Stimulated activated CD8-positive, alpha-beta memory T cell treated with anti-CD3 and anti-CD28 coated beads, Interleukin-7, amount 100 ng/mL, for 4 hours (primary cell): ENCODE results near the gene DDX10.

Experiments
- DNase-seq, 2 donors: peaks; one replicate each; pipeline ENCODE4 v3.0.0-alpha.2; 2020; ENCODE audit warnings: low read depth in 2 of 2

Gene DDX10

DNA sequence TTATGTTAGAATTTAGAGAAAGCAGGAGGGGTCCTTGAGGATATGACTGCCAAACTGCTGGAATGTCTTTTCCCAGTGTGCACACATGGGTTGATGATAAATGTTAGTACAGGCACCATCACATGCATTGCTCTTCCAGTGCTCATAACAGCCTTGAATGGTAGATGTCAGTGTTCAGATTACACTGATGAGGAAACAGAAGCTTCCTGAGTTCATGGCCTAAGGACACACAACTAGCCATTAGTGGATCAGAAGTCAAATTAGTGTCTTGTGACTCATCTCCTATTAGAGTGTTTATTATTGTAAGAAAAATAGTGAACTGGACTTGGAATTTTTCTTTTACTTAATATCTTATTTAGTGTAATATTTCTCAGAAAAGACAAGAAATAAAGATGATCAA lies 241.5 kb downstream of the DDX10 start:
- DNase-seq = no peak

GRCh38 chr11:108906826-108907225 lies 242.0 kb downstream of the DDX10 start:
- no peak for DNase-seq

GRCh38 chr11:108909041-108909440 lies 244.2 kb downstream of the DDX10 start:
- DNase-seq = no peak

GRCh38 chr11:108909921-108910320 lies 245.1 kb downstream of the DDX10 start:
- DNase-seq = no peak

GRCh38 chr11:108912581-108912980 lies 247.7 kb downstream of the DDX10 start:
- no peak for DNase-seq

DNA sequence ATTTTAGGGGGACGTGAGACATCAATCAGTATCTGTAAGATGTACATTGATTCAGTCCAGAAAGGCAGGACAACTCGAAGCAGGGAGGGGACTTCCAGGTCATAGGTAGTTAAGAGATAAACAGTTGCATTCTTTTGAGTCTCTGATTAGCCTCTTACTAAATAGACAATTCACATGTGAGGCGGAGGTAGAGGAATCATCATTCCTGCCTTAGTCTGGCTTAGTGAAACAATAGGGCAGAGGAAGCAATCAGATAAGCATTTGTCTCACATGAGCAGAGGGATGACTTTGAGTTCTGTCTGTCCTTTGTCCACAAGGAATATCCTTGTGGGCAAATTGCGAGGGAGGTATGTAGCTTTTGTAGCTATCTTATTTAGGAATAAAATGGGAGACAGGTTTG lies 248.3 kb downstream of the DDX10 start:
- no peak for DNase-seq

DNA sequence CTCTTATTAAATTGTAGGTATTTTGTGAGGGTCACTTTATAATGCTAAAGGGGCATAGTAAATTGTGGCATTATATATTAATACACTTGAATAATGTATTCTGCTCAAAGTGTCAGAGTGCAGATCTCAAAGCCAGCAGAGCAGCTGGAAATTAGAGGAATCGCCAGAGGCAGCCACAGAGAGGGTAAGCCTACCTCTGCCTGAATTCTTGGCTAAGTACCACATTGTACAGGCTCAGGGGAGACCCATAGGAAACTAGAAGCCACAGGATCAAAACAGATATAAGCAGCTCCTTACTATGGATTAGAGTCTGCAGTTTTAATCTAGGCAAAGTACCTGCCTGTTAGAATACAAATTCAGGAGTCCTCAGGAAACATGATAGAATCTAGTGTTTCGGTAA lies 249.3 kb downstream of the DDX10 start:
- no peak for DNase-seq

DNA sequence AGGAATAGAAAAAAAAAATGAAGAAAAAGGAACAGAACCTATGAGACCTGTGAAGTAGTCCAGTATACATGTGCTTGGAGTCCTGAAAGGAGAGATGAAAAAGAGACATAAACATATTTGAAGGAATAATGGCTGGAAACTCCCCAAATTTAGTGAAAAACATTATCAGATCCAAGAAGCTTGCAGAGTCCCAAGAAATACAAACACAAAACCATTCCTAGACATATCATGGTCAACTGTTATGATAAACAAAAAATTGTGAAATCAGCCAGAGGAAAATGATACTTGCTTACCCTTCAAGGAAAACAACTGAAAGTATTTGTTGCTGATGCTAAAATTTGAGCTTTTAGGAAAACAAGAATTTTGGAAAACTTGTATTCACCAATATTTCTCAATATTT lies 250.1 kb downstream of the DDX10 start:
- no peak for DNase-seq

- no peak for DNase-seq
Observed at GRCh38 chr11:108915666-108916065, 250.8 kb downstream of the DDX10 start.

GRCh38 chr11:108916290-108916689 lies 251.4 kb downstream of the DDX10 start:
- no peak for DNase-seq

DNA sequence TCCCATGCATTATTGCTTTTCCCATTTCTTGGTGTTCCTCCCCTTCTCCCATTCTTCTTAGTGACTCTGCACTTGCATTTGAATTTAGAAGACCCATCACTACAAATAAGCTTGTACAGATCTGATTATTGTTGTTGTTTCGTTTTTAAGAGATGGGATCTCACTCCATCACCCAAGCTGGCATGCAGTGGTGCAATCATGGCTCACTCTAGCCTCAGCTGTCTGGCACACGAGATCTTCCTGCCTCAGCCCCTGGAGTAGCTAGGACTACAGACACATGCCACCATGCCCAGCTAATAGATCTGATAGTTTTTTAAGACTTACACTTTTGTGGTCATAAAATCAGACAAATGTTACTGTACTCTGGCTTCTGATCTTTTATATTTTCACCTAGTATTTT lies 252.1 kb downstream of the DDX10 start:
- no peak for DNase-seq

- DNase-seq = no peak
Observed at GRCh38 chr11:108921211-108921610, 256.3 kb downstream of the DDX10 start.

DNA sequence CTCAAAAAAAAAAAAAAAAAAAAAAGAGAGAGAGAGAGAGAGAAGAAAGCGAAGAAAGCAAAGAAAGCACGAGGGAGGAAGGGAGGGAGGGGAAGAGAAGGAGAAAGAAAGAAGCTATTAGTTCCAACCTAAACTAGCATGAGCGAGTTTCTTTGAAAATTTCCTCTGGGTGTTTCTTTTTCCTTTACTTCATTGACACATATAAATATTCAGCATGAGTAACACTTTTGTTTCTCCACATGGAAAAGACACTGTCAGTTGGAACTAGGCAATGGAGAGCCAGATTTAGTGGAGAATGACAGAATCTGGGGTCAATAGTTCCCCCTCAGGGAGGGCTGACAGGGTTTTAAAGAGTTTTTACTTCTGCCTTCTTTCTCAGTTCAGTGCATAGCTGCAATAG lies 257.4 kb downstream of the DDX10 start:
- no peak for DNase-seq

- DNase-seq = no peak
Observed at GRCh38 chr11:108923413-108923812, 258.5 kb downstream of the DDX10 start.

- DNase-seq = no peak
Observed at GRCh38 chr11:108926171-108926840, 261.4 kb downstream of the DDX10 start.

DNA sequence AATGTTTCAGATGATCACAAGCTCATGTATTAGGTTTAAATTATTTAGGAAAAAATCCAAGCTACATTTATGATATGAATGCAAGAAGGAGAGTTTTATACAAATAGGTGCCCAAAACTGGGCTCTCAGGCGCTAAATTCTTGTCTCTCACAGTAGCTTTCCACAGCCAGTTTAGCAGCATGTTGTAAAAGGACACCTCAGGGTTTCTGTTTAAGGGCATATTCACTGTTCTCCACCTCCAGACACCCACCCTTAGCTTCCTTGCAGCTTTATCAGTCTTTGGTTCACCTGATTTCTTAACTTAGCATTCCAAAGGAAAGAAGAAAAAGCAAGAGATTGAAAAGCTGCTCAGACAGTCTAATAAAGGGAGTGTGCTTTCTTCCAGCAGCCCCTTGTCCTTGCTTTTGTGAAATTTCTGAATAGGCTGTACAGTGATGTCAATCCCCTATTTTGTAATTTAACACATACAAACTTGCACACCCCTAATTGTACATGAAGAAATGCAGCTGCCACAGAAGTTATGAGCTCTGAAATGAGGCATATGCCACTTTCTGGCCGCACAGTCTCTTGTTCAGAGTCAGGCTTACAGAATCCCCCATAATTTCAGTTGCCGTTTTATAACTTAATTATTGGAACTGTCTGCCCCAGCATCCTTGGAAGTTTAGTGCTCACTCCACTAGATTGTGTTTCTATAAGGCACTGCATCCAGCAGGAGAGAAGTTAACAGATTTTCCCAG lies 262.1 kb downstream of the DDX10 start:
- no peak for DNase-seq

DNA sequence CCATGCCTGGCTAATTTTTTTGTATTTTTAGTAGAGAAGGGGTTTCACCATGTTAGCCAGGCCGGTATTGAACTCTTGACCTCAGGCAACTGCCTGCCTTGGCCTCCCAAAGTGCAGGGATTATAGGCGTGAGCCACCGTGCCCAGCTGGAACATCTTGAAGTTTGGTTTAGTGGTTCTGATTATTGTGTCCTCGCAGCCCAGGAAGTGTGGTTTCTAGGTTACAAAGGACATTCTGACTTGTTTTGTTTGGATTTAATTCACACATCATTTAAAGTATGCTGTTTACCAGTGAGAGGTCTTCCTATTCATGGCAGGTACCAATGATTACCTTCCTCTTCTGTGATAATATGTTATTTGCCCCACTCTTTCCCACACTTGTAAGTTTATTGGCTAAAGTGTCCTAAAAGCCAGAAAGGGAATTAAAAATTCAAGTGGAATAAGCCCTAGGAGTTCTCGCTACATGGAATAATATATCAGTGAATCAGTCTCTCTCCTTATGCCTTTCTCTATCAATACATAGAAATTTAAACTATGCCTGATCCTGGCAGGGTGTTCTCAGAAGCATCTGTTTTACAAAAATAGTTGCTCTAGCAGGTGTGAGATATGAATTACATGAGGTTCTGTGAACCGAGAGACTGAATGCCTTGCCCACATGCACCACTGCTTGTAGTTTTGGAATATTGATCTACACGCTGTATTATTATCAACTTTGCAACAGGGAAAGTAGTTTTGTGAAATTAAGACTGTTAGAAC lies 263.1 kb downstream of the DDX10 start:
- DNase-seq = no peak

GRCh38 chr11:108929241-108929640 lies 264.4 kb downstream of the DDX10 start:
- no peak for DNase-seq

DNA sequence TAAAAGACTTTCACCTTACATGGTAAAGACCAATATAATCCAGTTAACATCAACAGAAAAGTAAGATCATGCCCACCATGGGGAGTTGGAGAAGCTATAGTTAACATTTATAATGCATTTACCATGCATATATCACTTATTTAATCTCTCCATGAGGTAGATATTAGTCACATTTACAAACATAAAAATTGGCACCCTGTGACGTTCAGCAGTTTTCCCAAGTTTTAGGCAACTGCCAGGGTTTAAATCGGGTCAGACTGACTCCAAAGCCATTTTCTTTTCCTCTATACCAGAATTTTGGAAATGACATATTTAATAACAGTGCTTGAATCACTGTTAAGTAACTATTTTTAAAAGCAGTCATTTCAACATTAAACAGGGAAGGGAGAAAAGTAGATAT lies 266.3 kb downstream of the DDX10 start:
- DNase-seq = no peak

DNA sequence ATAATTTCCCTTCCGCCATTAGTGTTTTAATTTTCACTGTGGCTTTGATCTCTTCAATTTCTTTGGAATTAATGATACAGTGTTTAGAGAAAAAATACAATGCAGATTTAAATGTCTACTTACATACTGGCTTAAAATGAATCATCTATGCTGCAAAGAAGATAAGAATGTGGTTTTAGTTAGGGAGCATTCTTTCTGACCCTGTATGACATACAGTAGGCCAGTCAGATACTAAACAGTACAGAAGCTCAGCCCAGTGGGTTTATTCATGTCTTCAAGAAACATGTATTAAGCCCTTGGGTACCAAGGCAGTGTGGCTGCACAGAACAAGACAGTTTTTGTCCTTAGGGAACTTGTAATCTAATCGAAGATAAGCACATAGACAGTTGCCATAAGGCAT lies 268.8 kb downstream of the DDX10 start:
- no peak for DNase-seq

- no peak for DNase-seq
Observed at GRCh38 chr11:108934289-108934688, 269.4 kb downstream of the DDX10 start.

DNA sequence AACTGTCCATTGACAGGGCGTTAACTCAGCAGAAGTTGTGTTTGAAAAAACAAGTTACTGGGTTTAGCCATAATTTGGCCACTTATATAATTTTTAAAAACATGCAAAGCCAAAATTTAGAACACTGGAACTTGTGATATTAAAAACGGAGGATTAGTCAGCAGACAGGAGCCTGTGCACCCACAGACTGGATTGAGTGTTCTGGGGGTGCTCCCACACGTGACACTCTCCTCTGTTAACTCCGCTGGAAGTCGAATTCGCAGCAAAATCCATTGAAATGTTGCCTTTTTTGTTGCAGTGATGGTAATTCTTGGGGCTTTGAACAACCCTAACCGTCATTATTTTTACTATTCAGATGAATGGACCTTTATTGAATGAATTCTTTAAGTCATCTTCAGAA lies 269.8 kb downstream of the DDX10 start:
- no peak for DNase-seq

DNA sequence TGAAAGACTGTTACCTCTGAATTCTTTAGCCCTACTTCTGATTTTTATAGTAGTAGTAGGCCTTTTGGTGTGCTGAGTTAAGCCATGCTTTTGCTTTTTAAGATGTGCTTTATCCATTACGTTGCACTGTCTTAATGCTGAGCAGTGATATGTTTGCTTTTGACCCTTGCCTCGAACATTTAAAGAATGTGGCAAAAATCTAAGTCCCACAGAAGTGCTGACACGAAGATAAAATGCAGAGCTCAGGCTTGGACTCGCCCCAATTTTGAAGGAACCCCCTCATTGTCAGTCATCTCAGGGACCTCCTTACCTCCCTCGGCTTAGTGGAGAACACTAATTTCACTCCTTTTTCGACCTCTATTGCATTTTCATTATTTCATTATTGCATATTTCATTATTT lies 272.9 kb downstream of the DDX10 start:
- DNase-seq = no peak
